Measurements from ENCODE around the gene MPZL1.

- TF ChIP-seq REST (IDR thresholded peaks at IDR 0.05; ENCODE audit: low read depth) (no peak), EGR1 (IDR thresholded peaks at IDR 0.05) (no peak)
Observed at GRCh38 chr1:167764458-167765330, 42.9 kb downstream of the MPZL1 start.
